ENCODE data around the gene MESP2.

The MESP2 gene

DNA sequence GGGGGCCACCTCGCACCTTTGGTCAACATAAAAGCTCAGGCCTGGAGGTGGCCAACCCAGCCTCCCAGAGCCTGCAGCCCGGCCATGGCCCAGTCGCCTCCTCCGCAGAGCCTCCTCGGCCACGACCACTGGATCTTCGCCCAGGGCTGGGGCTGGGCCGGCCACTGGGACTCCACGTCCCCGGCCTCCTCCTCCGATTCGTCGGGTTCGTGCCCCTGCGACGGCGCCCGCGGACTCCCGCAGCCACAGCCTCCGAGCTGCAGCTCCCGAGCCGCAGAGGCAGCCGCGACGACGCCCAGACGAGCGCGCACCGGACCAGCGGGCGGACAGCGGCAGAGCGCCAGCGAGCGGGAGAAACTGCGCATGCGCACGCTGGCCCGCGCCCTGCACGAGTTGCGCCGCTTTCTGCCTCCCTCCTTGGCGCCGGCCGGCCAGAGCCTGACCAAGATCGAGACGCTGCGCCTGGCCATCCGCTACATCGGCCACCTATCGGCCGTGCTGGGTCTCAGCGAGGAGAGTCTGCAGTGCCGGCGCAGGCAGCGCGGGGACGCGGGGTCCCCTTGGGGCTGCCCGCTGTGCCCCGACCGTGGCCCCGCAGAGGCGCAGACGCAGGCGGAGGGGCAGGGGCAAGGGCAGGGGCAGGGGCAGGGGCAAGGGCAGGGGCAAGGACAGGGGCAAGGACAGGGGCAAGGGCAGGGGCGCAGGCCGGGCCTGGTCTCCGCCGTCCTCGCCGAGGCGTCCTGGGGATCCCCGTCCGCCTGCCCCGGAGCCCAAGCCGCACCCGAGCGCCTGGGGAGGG, at the start of gene MESP2:
Gene MESP2, plus strand, starts transcription at position 59 of the 799 bp plus-strand sequence. Its CDS starts 26 bp downstream, at position 85.
- DNase-seq: peak; percentile 96

DNA sequence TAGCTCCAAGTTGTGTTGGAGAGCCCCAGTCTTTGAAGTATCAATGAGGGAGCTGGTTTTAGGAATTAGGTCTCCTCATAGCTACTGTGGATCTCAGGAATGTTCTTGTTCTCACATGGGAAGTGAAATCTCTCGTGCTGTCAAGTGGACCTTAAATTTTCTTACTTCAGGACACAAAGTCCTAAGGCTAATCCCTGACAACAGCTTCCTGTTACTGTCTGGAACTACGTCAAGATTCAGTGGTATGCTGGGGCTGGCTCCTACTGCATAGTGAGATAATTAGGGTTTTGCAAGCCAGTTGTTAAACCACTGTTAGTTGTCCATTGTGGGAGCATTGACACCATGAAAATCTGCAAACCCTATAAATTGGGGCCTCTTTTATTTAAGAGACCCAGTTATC, 47.9 kb upstream of the MESP2 start:
- no peak for DNase-seq

GRCh38 chr15:89731275-89731674, 44.9 kb upstream of the MESP2 start:
- no peak for DNase-seq

- DNase-seq: no peak
These were observed 43.5 kb upstream of the MESP2 start for GRCh38 chr15:89732451-89733172.

DNA sequence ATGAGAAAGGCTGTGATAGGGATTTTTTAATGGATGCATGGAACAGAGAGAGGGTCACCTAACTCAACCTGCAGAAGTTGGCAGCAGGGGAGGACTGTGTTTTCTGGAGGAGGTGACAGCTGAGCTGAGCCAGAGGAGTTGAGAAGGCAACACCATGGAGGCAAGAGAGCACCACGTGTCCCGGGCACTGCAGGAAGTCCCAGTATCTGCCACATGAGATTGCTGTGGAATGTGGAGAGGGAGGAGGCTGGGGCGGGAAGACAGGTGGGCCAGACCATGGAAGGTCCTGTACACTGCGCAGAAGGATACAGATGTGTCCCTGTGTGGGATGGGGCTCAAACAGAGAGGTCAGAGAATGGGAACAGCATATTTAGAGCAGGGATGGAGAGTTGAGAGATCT, 40.4 kb upstream of the MESP2 start:
- no peak for DNase-seq

DNA sequence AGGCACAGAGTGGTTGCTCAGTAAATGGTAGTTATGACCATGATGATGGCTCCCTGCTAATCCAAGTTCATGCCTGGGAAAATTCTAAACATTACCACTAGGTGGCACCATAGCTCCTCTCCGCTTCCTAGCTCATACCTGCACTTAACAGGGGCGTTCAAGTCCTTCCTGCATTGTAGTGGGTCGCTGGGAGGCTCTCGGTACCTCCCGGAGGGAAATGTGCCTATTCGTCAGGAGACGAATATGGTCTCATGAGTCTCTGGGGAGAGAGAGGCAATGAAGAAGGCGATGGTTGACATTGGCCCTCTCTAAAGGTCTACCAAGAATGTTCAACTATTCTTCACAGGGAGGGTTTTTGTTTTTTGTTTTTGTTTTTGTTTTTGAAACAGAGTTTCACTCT, 36.0 kb upstream of the MESP2 start:
- DNase-seq: peak; percentile 85

DNA sequence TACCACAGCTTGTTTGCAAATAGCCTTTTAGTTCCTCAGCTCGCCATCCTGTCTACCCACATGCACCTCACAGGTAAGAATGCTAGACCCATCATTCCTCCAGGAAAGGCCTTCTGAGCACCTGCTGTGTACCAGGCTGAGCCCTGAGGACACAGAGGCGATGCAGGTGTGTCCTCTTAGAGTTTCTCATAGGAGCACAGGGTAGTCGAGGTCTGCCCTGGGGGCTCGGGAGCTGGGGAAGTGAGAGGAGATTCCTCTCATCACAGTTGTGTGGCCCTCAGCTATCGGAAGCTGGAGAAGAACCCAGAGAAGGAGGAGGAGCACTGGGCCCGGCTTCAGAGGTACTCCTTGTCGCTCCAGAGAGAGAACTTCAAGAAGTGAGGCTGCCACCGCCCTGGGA, 33.1 kb upstream of the MESP2 start:
- no peak for DNase-seq

GRCh38 chr15:89743594-89743993, 32.5 kb upstream of the MESP2 start:
- no peak for DNase-seq

DNA sequence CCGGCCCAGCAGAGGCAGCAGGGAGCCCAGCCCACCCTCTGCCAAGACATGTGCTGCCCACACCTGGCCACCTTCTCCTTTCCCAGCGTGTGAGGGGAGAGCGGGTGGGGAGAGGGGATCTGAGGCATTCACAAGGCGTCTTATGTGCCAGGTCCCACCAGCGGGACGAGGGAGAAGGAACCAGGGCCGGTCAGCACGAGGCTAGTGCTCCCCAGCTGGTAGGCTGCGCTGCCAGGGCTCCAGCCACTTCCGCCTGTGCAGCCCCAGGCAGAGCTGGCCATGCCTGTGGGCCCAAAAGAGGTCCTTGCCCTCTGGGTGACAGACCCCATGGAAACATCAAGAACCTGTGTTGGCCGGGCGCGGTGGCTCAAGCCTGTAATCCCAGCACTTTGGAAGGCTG, 31.0 kb upstream of the MESP2 start:
- DNase-seq: no peak

GRCh38 chr15:89745768-89746167, 30.4 kb upstream of the MESP2 start:
- no peak for DNase-seq

GRCh38 chr15:89746386-89746780, 29.7 kb upstream of the MESP2 start:
- no peak for DNase-seq

DNA sequence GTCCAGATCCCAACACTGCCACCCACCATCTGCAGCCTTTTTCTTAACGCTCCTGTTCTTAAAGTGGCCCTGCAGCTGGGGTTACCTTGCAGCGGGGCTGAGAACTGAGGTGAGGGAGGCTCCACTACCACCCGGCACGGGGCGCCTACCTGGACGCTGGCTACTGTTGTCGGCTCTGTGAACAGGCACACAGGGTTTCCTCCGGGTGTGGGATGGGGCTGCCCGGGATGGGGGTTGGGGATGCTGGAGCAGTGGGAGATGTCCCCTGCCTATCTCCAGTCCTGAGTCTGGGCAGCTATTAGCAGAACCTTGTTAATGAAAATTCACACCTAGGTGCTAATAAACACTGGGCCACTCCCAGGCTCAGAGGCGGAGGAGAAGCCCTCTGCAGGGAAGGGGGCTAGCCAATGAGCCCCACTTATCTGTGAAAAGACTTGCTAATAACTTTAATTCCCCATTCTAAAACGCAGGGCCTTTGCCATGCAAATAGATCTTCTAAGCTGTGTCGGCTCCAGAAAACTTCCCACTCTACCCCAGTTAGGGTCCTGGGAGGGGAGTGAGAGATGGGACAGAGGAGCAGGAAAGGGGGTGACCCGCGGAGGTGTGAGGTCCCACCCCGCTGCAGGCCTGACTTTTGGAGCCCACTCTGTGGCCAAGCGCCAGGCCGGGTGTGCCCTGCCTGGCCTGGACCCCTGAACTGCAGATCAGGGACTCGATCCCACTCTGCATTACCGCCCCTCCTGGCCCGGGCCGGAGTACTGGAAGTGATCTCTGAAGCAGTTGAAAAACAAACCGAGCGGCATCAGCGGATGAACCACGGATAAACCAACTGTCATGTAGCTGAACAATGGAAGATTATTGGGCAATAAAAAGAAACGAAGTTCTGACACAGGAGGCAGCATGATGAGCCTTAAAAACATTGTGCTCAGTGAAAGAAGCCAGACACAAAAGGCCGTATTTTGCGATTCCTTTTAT, 28.1 kb upstream of the MESP2 start:
- DNase-seq: no peak

DNA sequence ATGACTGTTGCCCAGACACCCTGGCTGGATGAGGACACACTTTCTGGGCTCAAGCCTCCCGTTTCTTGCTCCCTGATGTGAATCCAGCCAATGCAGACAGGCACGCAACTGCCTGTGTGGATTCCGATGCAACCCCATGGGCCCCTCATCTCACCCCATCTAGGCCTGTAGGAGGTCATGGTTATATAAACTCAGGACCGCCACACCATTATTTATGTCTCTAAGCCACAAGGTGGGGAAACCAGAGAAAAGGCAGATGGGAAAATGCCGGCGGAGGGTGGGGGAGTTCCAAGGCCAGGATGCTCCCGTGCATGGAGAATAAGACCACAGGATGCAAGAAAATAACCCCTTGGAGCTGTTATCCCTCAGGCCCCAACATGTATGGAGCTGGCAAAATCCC, 27.1 kb upstream of the MESP2 start:
- DNase-seq: no peak

- DNase-seq: no peak
These were observed 26.6 kb upstream of the MESP2 start for GRCh38 chr15:89749526-89749925.

GRCh38 chr15:89749951-89750559, 26.1 kb upstream of the MESP2 start:
- DNase-seq: no peak

DNA sequence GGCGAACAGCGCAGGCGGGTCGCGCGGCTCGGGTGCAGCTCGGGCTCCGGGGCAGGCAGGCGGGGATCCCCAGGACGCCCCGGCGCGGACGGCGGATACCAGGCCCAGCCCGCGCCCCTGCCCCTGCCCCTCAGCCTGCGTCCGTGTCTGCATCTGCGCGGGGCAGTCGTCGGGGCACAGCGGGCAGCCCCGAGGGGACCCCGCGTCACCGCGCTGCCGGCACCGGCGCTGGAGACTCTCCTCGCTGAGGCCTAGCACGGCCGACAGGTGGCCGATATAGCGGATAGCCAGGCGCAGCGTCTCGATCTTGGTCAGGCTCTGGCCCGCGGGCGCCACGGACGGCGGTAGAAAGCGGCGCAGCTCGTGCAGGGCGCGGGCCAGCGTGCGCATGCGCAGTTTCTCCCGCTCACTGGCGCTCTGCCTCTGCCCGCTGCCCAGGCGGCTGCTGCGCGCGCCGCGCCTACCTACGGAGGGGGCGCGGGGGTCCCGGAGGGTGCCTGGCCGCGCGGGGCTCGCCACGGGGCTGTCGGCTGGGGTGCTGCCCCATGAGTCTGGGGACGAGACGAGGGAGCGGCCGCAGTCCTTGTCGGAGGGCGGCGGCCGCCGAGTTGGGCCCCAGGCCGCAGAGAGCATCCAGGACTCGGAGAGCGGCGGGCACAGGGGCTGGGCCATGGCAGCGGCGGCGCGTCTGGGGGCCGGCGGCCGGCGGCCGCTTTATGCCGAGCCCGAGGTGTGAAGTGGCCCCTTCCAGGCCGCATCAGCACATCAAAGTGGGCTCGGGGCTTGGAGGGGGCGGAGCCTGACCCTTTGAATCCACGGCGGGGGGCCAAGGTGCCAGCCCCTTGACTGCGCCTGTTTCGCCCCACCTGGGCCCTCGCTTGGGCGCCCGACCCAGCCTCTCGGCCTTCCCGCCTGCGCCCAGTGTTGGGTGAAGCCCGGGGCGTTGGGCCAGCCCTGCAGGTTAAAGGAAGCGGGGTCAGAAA, 25.3 kb upstream of the MESP2 start, which contains the start of gene MESP1:
Gene MESP1, minus strand, starts transcription at position 690 of the 983 bp plus-strand sequence. Its CDS starts 18 bp downstream, at position 672.
- DNase-seq: peak; percentile 96

DNA sequence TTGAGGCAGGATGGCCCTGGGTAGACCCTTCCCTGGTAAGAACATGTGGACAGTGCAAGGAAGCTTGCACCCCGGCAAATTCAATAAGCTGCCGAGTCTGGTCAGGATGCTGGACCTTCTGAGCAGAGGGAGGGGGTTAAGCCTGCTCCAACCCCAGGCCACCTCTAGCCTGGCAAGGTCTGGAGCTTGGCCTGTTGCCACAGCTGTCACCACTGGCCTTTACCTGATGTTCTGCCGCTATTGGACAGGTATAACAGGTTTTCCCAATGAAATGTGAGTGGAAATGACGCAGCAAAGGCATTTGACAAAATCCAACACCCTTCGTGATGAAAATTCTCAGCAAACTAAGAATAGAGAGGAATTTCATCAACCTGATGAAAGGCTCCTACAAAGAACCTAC, 24.4 kb upstream of the MESP2 start:
- DNase-seq: no peak

DNA sequence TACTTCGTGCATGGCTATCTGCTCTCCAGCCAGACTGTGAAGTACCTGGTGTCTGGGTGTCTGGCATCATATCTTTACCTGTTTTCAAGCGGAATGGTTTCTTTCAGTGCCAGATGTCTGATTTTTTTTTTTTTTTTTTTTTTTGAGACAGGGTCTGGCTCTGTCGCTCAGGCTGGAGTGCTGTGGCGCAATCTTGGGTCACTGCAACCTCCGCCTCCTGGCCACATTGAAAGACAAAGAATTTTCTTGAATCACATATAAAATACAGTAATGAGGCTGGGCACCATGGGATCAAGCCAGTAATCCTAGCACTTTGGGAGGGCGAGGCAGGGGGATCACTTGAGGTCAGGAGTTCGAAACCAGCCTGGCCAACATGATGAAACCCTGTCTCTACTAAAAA, 22.3 kb upstream of the MESP2 start:
- no peak for DNase-seq

- DNase-seq: peak; percentile 91
These were observed 21.6 kb upstream of the MESP2 start for GRCh38 chr15:89754361-89755154.

- DNase-seq: no peak
These were observed 20.4 kb upstream of the MESP2 start for GRCh38 chr15:89755701-89756100.
